AG04450 (cell line): ENCODE measurements around the gene DPM2. TPM values are rescaled to one million over a fixed set of nuclear protein-coding genes. Genes with fewer than 3 reads are reported as not detected.
A peak's percentile ranks its signal among the peaks of the same experiment; 100 is the strongest.

Experiments
- CTCF ChIA-PET: fragments of 300-600, 350-600 bp; formaldehyde crosslinking; extraction: SDS; loops from one replicate; lab custom pipeline; 2022; ENCODE audit warnings: antibody characterized with exemption, inconsistent platforms; lab: Charles Lee
- POLR2A ChIA-PET: fragments of 350-600 bp; formaldehyde crosslinking; extraction: SDS; loops from one replicate; lab custom pipeline; 2021; ENCODE audit warnings: antibody characterized with exemption, inconsistent platforms; lab: Yijun Ruan, JAX
- DNase-seq: peaks from one replicate; pipeline ENCODE4 v3.0.0-alpha.2; 2011; ENCODE audit warnings: low read depth, low spot score
- H3K27ac ChIP-seq: one replicate; pipeline ENCODE4 v1.5.1; 2012; ENCODE audit warnings: low read depth, low read length, control low read depth
- H3K27me3 ChIP-seq: one replicate; pipeline ENCODE4 v1.6.0; 2012; ENCODE audit warnings: low read length; ENCODE audit not compliant: control insufficient read depth, insufficient read depth
- H3K4me3 ChIP-seq: 2 replicates; pipeline ENCODE4 v1.5.1; 2011; ENCODE audit warnings: mild to moderate bottlenecking, low read depth, low read length, control low read depth
- H3K9me3 ChIP-seq: 2 replicates; pipeline ENCODE4 v1.5.1; 2012; ENCODE audit warnings: low read length; ENCODE audit not compliant: control insufficient read depth, insufficient read depth
- CTCF ChIP-seq: IDR thresholded peaks from 2 replicates; pipeline ENCODE4 v1.5.1; 2011; ENCODE audit warnings: low read depth, low read length, control low read depth, inconsistent platforms
- polyA plus RNA-seq: library from polyadenylated mRNA; depleted of rRNA; stranded (reverse); fragments of >200 nt; gene quantifications from 2 replicates; pipeline ENCODE4 v1.2.3, GENCODE V29; 2011

Gene DPM2
- polyA plus RNA-seq, 1 experiment: 25.3 TPM

GRCh38 chr9:127955294-127956015 is 17.8 kb upstream of the DPM2 start:
- H3K27ac ChIP-seq: no peak overlapping the region
- DNase-seq: no peak
- H3K4me3 ChIP-seq: no peak overlapping the region
- H3K27me3 ChIP-seq: no peaks in the 10 kb centered on the region
- H3K9me3 ChIP-seq: no peaks in the 10 kb centered on the region; the same call in 1 of the 2 replicates
- ChIA-PET POLR2A (interaction anchor here (0.5 kb wide), 1 partner anchor 21 kb away, joined by 3 read pairs; no protein-coding TSS in a partner anchor), CTCF (interaction anchor here (1.2 to 3.3 kb wide), 4 partner anchors 12 to 162 kb away, joined by 6 to 22 read pairs (median 13); no protein-coding TSS in a partner anchor)
- TF ChIP-seq CTCF: no peak

GRCh38 chr9:127954831-127955293 is 17.2 kb upstream of the DPM2 start:
- no peaks in the 10 kb centered on the region for H3K27me3 ChIP-seq
- H3K9me3 ChIP-seq: no peaks in the 10 kb centered on the region; the same call in 1 of the 2 replicates
- ChIA-PET CTCF (interaction anchor here (1.4 to 3.3 kb wide), 3 partner anchors 11 to 163 kb away, joined by 6 to 22 read pairs (median 20); no protein-coding TSS in a partner anchor), POLR2A (interaction anchor here (0.5 to 0.6 kb wide), 2 partner anchors 10 to 21 kb away, joined by 3 read pairs; no protein-coding TSS in a partner anchor)
- H3K27ac ChIP-seq: no peak overlapping the region
- no peak for TF ChIP-seq CTCF
- DNase-seq: no peak
- no peak overlapping the region for H3K4me3 ChIP-seq

- no peak for DNase-seq
- H3K9me3 ChIP-seq: no peaks in the 10 kb centered on the region; the same call in 1 of the 2 replicates
- no peak for TF ChIP-seq CTCF
- no peaks in the 10 kb centered on the region for H3K27me3 ChIP-seq
- POLR2A ChIA-PET: interaction anchor here (0.6 kb wide), 2 partner anchors 11 to 25 kb away, joined by 3 read pairs; no protein-coding TSS in a partner anchor
- no peak overlapping the region for H3K4me3 ChIP-seq
- peak overlapping the region; percentile 21 for H3K27ac ChIP-seq
- CTCF ChIA-PET: interaction anchor here (0.6 to 3.3 kb wide), 4 partner anchors 10 to 164 kb away, joined by 3 to 22 read pairs (median 13); no protein-coding TSS in a partner anchor
These were observed 16.3 kb upstream of the DPM2 start for GRCh38 chr9:127953768-127954505.

DNA sequence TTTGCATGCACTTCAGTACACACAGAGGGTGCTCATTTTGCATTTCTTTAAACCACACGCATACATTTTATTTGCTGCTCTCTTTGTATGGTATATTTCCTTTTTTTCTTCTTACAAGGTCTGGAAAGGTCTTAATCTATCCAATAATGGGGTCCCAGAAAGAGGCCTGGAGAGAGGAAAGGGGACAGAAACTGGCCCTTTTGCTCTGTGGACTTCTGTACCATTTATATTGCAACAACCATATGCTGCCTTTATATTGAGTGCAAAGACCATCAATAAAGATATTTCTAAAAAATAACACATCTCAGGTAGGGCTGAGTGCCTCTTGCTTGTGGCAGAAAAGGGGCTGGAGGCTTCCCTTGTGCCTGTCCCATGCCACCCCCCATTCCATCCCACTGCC is 15.5 kb upstream of the DPM2 start:
- H3K4me3 ChIP-seq: no peak overlapping the region
- no peak for DNase-seq
- POLR2A ChIA-PET: interaction anchor here (1.3 kb wide), 1 partner anchor 28 kb away, joined by 3 read pairs; the partner anchor contains the start of gene EEIG1
- H3K27ac ChIP-seq: no peak overlapping the region
- CTCF ChIA-PET: interaction anchor here (1.3 to 3.3 kb wide), 4 partner anchors 9 to 165 kb away, joined by 8 to 22 read pairs (median 16); no protein-coding TSS in a partner anchor
- no peaks in the 10 kb centered on the region; the same call in 1 of the 2 replicates for H3K9me3 ChIP-seq
- H3K27me3 ChIP-seq: no peaks in the 10 kb centered on the region
- TF ChIP-seq CTCF: no peak
